Activated T-cell treated with anti-CD3 and anti-CD28 coated beads, Interleukin-2, amount 50 U/mL, for 4 hours (primary cell): Measurements from ENCODE around the gene TFIP11. TPM values are rescaled to one million over a fixed set of nuclear protein-coding genes. Genes with fewer than 3 reads are reported as not detected.

ENCODE experiments used
- ATAC-seq, 2 donors: fragments of 200-7000 bp; cut with Tn5 transposase; one replicate each; pipeline ENCODE4 v1.10.0; 2021
- DNase-seq: peaks from one replicate; pipeline ENCODE4 v3.0.0-alpha.2; 2020
- H3K27me3 Mint-ChIP-seq: one replicate; pipeline ENCODE4 v1.8.0; 2021; ENCODE audit warnings: low read depth, mixed read lengths
- H3K36me3 Mint-ChIP-seq: one replicate; pipeline ENCODE4 v1.8.0; 2022; ENCODE audit warnings: mixed read lengths; ENCODE audit not compliant: insufficient read depth
- H3K4me1 Mint-ChIP-seq: one replicate; pipeline ENCODE4 v1.8.0; 2021; ENCODE audit warnings: low read depth, mixed read lengths
- H3K4me3 Mint-ChIP-seq: one replicate; pipeline ENCODE4 v1.8.0; 2021; ENCODE audit warnings: mild to moderate bottlenecking, moderate library complexity, mixed read lengths
- H3K9me3 Mint-ChIP-seq: one replicate; pipeline ENCODE4 v1.8.0; 2021; ENCODE audit warnings: mixed read lengths
- total RNA-seq, 3 donors: library from RNA; stranded (reverse); gene quantifications; one replicate each; pipeline ENCODE4 v1.2.1, GENCODE V29; 2021

TFIP11 gene
- total RNA-seq, 3 donors from 2014 or later = 52.4 to 68.5 (median 61.0) TPM

DNA sequence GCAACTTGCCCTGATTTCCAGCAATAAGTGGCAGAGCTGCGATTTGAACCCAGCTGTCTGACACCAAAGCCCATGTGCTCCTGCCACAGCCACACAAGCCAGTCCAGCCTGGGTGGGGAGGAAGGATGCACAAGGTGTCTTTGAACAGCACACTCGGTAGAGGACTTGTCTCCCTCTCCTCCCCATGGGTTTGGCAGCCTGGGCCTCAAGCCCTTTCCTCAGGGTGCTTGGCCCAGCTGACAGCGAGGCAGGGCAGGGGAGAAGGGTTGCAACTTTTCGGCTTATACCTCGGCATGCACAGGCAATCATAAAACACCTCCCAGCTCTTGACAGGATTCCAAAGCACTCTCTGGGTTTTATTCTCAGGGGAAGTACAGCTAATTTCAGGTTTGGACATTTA lies 63.9 kb downstream of the TFIP11 start:
- DNase-seq (no peak), ATAC-seq (no peak)
- Mint-ChIP-seq H3K9me3 (no peaks in the 10 kb centered on the region), H3K36me3 (peaks cover 16% of the 10 kb centered on the region), H3K4me3 (no peak overlapping the region), H3K27me3 (no peaks in the 10 kb centered on the region), H3K4me1 (no peaks in the 10 kb centered on the region)

DNA sequence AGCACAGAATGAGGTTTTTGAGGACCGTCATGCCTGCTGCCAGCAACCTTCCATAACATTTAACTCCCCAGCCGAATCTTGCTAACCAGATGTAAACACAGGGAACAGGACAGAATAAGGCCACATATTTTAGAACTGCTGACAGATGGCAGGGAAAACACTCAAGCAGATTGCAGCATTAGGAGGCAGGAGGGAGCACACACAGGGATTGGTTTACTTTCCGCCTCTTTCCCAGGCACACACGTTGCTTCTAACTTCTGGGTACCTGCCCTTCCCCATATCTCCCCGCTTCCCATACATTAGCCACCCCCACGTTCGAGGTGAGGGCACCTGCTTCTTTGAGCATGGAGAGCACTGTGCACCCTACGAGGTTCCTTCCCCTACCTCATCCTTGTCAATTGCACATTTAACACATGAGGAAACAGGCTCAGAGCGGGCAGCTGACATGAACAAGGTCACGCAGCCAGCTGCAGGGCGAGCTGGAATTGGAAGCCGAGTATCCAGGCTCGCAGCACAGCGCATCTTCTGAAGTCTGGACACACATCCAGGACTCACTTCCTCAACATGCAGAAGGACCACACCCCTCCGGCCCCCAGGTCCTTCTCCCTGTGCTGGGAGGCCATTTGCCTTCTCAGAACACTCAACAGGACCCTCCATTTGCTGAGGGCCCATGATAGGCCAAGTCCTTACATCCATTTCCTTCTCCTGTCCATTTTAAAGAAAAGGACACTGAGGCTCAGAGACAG lies 64.5 kb downstream of the TFIP11 start:
- Mint-ChIP-seq H3K4me3 (no peak overlapping the region), H3K4me1 (no peaks in the 10 kb centered on the region), H3K9me3 (no peaks in the 10 kb centered on the region), H3K36me3 (peaks cover 16% of the 10 kb centered on the region), H3K27me3 (no peaks in the 10 kb centered on the region)
- ATAC-seq = no peak
- no peak for DNase-seq

DNA sequence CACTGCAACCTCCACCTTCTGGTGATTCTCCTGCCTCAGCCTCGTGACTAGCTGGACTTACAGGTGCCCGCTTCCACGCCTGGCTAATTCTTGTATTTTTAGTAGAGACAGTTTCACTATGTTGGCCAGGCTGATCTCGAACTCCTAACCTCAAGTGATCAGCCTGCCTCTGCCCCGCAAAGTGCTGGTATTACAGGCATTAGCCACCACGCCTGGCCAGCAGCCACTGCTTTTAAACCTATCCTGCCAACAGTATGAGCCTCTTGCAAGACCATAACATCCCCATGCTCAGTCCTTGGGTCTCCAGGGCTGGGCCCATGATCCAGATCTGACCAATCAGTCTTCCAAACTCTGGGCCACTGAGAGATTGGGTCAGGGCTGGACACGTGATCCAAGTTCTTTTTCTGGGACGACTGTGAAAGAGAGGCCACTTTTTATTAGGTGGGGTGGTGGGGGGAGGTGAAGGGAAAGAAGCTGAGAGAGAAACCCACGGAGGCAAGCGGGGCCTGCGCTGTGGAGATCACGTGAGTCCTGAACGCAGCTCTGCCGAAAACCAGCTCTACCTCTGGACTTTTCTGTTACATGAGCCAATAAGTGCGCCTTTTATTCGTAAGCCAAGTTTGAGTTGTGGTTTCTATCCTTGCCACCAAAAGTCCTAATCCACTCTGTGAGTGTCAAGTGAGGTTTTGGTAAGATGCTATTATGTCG lies 65.3 kb downstream of the TFIP11 start:
- DNase-seq (no peak), ATAC-seq (no peak)
- Mint-ChIP-seq H3K27me3 (no peaks in the 10 kb centered on the region), H3K4me1 (no peaks in the 10 kb centered on the region), H3K9me3 (no peaks in the 10 kb centered on the region), H3K36me3 (peaks cover 11% of the 10 kb centered on the region), H3K4me3 (no peak overlapping the region)

DNA sequence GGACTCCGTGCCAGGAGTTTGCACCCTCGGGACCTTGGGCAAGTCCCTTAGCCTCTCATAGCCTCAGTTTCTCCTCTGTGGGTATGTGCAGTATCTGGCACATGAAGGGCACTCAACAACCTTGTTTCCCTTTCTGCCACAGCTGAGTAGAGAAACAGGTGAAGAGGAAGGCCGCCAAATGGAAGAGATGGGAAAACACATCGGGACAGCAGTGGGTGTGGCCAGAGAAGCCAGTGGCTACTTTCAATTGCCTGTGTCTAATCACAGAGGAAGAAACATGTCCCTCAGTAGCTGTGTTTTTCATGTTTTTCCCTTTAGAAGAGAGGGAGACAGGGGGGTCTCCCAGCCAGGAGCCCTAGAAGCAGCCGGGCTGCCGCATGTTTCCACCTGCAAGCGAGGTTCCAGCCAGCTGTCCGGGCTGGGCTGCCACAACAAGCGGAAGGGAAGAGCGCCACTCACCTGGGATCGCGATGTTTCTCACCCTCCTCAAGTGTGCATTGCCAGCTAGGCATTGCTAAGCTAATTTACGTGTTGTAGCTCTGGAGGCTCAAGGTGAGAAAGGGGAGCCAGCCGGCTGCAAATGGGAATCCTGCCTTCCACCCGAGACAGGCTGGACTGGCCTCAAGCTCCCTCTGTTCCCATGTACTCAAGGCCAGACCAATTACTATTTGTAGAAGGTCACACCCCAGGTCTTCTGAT lies 66.5 kb downstream of the TFIP11 start:
- DNase-seq (no peak), ATAC-seq (no peak)
- Mint-ChIP-seq H3K9me3 (no peaks in the 10 kb centered on the region), H3K4me3 (no peak overlapping the region), H3K4me1 (no peaks in the 10 kb centered on the region), H3K27me3 (no peaks in the 10 kb centered on the region), H3K36me3 (peaks cover 7% of the 10 kb centered on the region)

DNA sequence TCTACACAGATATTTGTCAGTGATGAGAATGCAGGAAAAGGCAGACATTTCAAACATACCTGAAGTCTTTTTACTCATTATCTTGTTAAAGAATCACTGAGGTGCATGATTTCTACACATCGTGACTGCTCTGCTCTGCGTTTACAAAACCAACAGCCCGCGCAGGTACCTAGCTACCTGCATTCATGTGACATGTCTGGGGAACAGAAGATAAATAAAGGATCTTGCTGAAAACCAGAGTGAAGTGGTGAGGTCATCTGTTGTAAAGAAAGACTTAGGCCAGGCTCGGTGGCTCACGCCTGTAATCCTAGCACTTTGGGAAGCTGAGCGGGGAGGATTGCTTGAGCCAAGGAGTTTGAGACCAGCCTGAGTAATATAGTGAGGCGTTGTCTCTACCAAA lies 67.5 kb downstream of the TFIP11 start:
- H3K27me3 Mint-ChIP-seq = no peaks in the 10 kb centered on the region
- DNase-seq = no peak
- H3K4me1 Mint-ChIP-seq = no peaks in the 10 kb centered on the region
- no peaks in the 10 kb centered on the region for H3K9me3 Mint-ChIP-seq
- ATAC-seq = no peak
- peaks cover 7% of the 10 kb centered on the region for H3K36me3 Mint-ChIP-seq
- no peak overlapping the region for H3K4me3 Mint-ChIP-seq

- DNase-seq = no peak
- Mint-ChIP-seq H3K36me3 (peaks cover 7% of the 10 kb centered on the region), H3K9me3 (no peaks in the 10 kb centered on the region), H3K4me3 (no peak overlapping the region), H3K4me1 (no peaks in the 10 kb centered on the region), H3K27me3 (no peaks in the 10 kb centered on the region)
- no peak for ATAC-seq
These were observed 68.2 kb downstream of the TFIP11 start for GRCh38 chr22:26443901-26444690.

DNA sequence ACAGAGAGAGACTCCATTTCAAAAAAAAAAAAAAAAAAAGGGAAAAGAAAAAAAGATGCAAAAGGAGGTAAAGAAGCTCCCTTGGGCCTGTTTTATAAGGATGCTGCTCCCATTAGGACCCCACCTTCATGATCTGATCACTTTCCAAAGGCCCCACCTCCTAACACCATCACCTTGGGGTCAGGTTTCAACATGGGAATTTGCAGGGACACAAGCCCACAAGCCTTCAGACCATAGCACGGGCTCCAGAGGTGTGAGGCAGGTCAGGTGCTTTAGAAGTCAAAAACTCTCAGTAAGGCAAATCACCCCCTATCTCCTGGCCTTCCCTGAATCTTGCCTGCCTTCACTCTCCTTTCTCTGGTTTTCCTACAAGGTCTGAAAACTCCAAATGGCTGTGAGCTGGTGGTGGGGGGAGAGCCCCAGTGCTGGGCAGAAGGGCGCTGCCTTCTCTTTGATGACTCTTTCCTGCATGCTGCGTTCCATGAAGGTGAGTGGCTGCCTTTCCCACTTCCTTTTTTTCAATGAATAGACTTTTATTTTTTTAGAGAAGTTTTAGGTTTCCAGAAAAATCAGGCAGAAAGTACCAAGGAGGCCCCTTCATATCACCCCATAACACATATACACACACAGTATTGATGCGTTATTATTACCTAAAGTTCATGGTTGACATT lies 70.1 kb downstream of the TFIP11 start:
- Mint-ChIP-seq H3K36me3 (peaks cover 7% of the 10 kb centered on the region), H3K27me3 (no peaks in the 10 kb centered on the region), H3K4me3 (no peak overlapping the region), H3K4me1 (peaks cover 2% of the 10 kb centered on the region), H3K9me3 (no peaks in the 10 kb centered on the region)
- ATAC-seq (no peak), DNase-seq (no peak)

Other genes with a start within 250 kb of the TFIP11 start
- gene ASPHD2, start 83.2 kb downstream of the TFIP11 start, total RNA-seq = 10 to 100 TPM in 1 of 3 donors, 1 to 10 TPM in 2; 8.2 to 10.4 (median 8.9) TPM
- 10 to 100 TPM; 30.8 to 34.1 (median 33.8) TPM for gene HPS4, start 28.7 kb downstream of the TFIP11 start, total RNA-seq
- 10 to 100 TPM; 32.5 to 40.4 (median 40.2) TPM for gene SRRD, start 28.6 kb downstream of the TFIP11 start, total RNA-seq
- gene TPST2, start 77.7 kb upstream of the TFIP11 start, total RNA-seq = 10 to 100 TPM; 32.5 to 45.4 (median 38.8) TPM
- gene CRYBB1, start 105.6 kb upstream of the TFIP11 start, total RNA-seq = not detected
- gene CRYBA4, start 109.5 kb upstream of the TFIP11 start, total RNA-seq = not detected
- gene MIAT, start 145.1 kb upstream of the TFIP11 start, total RNA-seq = 10 to 100 TPM in 1 of 3 donors, 1 to 10 TPM in 2; 3.4 to 11.4 (median 9.8) TPM